B cell (primary cell): ENCODE measurements around the gene GSTT4. TPM values are rescaled to one million over a fixed set of nuclear protein-coding genes. Genes with fewer than 3 reads are reported as not detected.
"Not testable (repeated sequence)": the region's sequence is repeated elsewhere in the genome, so short reads cannot be mapped to it uniquely, and the experiment has no call there.

Source experiments
- ATAC-seq: fragments of 200-7000 bp; cut with Tn5 transposase; one replicate; pipeline ENCODE4 v1.10.0; 2021; ENCODE audit warnings: low read depth, mild to moderate bottlenecking, moderate number of reproducible peaks, moderate library complexity
- CTCF ChIA-PET: fragments of 350-600 bp; sonication (Branson Sonifier 250); formaldehyde crosslinking; loops from one replicate; lab custom pipeline; 2021; ENCODE audit warnings: antibody characterized with exemption, inconsistent platforms; lab: Charles Lee
- POLR2A ChIA-PET: fragments of 350-600 bp; sonication (Branson Sonifier 250); formaldehyde crosslinking; loops from one replicate; lab custom pipeline; 2021; ENCODE audit warnings: antibody characterized with exemption; lab: Charles Lee
- DNase-seq: peaks from one replicate; pipeline ENCODE4 v3.0.0; 2013
- H2AFZ ChIP-seq: 2 replicates; pipeline ENCODE4 v1.6.1; 2012; ENCODE audit warnings: mild to moderate bottlenecking, low read depth, low read length; ENCODE audit not compliant: insufficient read depth, poor library complexity, severe bottlenecking
- H3K27ac ChIP-seq, 2 donors: 1 replicate in 1 of 2; 2 replicates in 1 of 2; pipeline ENCODE4 v1.5.1; 2012 to 2013; ENCODE audit warnings: low read length in 2 of 2, mild to moderate bottlenecking in 2 of 2, moderate library complexity in 1 of 2
- H3K27me3 ChIP-seq, 4 experiments: fragments of 200-600 bp in 1 of 4; sonication (generic) in 1 of 4; replicated peaks in 1 of 4; 1 replicate in 2 of 4; 2 replicates in 2 of 4; pipeline versions ENCODE4 v1.6.1 to v1.7.0; 2013 to 2016; ENCODE audit warnings: low read length in 3 of 4, mild to moderate bottlenecking in 2 of 4, mixed read lengths in 1 of 4, moderate library complexity in 1 of 4; ENCODE audit not compliant: insufficient read depth in 4 of 4, control insufficient read depth in 3 of 4; ENCODE audit errors: control extremely low read depth in 1 of 4
- H3K36me3 ChIP-seq, 2 experiments: replicated peaks in 1 of 2; 1 replicate in 1 of 2; 2 replicates in 1 of 2; pipeline versions ENCODE4 v1.6.1 to v1.7.1; 2013; ENCODE audit warnings: low read length in 1 of 2; ENCODE audit not compliant: insufficient read depth in 2 of 2, control insufficient read depth in 1 of 2; ENCODE audit errors: control extremely low read depth in 1 of 2, extremely low read depth in 1 of 2
- H3K4me1 ChIP-seq, 2 donors: fragments of 200-600 bp in 1 of 2; sonication (generic) in 1 of 2; 1 replicate in 1 of 2; 2 replicates in 1 of 2; pipeline versions ENCODE4 v1.5.1 to v1.6.1; 2013 to 2017; ENCODE audit warnings: low read length in 2 of 2; ENCODE audit not compliant: control insufficient read depth in 2 of 2, insufficient read depth in 2 of 2
- H3K4me2 ChIP-seq: replicated peaks from 2 replicates; pipeline ENCODE3; 2012; ENCODE audit warnings: mild to moderate bottlenecking, low read depth, low read length; ENCODE audit not compliant: poor library complexity, severe bottlenecking
- H3K4me3 ChIP-seq, 5 experiments: fragments of 200-600 bp in 1 of 5; sonication (generic) in 1 of 5; 1 replicate in 3 of 5; 2 replicates in 2 of 5; pipeline versions ENCODE4 v1.5.1 to v1.7.0; 2011 to 2016; ENCODE audit warnings: low read length in 4 of 5, mild to moderate bottlenecking in 4 of 5, low read depth in 2 of 5, control low read depth in 1 of 5, moderate library complexity in 1 of 5; ENCODE audit not compliant: insufficient read depth in 1 of 5; ENCODE audit errors: control extremely low read depth in 1 of 5, extremely low read depth in 1 of 5
- H3K79me2 ChIP-seq: fragments of 200-600 bp; sonication (generic); one replicate; pipeline ENCODE4 v1.6.0; 2016; ENCODE audit warnings: low read length; ENCODE audit not compliant: control insufficient read depth, insufficient read depth
- H3K9ac ChIP-seq: fragments of 200-600 bp; sonication (generic); 2 replicates; pipeline ENCODE4 v1.6.1; 2017; ENCODE audit warnings: mild to moderate bottlenecking, low read length, moderate library complexity
- H3K9me3 ChIP-seq, 3 donors: one replicate each; pipeline versions ENCODE4 v1.6.1 to v1.7.1; 2013; ENCODE audit warnings: low read length in 2 of 3; ENCODE audit not compliant: control insufficient read depth in 2 of 3, insufficient read depth in 1 of 3; ENCODE audit errors: control extremely low read depth in 1 of 3
- H4K20me1 ChIP-seq: 2 replicates; pipeline ENCODE4 v1.6.0; 2012; ENCODE audit warnings: mild to moderate bottlenecking, low read length; ENCODE audit not compliant: insufficient read depth, control insufficient read depth, poor library complexity, severe bottlenecking
- H3K27ac Mint-ChIP-seq: one replicate; pipeline ENCODE4 v1.8.0; 2021; ENCODE audit warnings: mixed read lengths
- H3K27me3 Mint-ChIP-seq: one replicate; pipeline ENCODE4 v1.8.0; 2021; ENCODE audit warnings: mixed read lengths
- H3K4me1 Mint-ChIP-seq: one replicate; pipeline ENCODE4 v1.8.0; 2021; ENCODE audit warnings: mixed read lengths
- H3K4me3 Mint-ChIP-seq: one replicate; pipeline ENCODE4 v1.8.0; 2021; ENCODE audit warnings: mixed read lengths
- H3K9me3 Mint-ChIP-seq: one replicate; pipeline ENCODE4 v1.8.0; 2022; ENCODE audit warnings: mixed read lengths; ENCODE audit not compliant: insufficient read depth
- EZH2 ChIP-seq: IDR thresholded peaks from 2 replicates; pipeline ENCODE4 v1.6.1; 2012; ENCODE audit warnings: borderline replicate concordance, low read depth, mild to moderate bottlenecking, moderate library complexity, low read length; ENCODE audit not compliant: insufficient read depth, poor library complexity, severe bottlenecking
- WGBS: methylation state at CpG from one replicate; pipeline ENCODE4 v1.1.5; 2013; ENCODE audit warnings: missing lambda C conversion rate; ENCODE audit not compliant: insufficient coverage; 5-methylcytosine and 5-hydroxymethylcytosine counted together
- intact Hi-C: fragments of 100-400 bp; cut with micrococcal nuclease; formaldehyde crosslinking; loops from one replicate; pipeline ENCODE4 v1.10.0; 2022
- polyA plus RNA-seq: library from polyadenylated mRNA; depleted of rRNA; stranded (reverse); fragments of >200 nt; gene quantifications from 2 replicates; pipeline ENCODE4 v1.2.3, GENCODE V29; 2012
- total RNA-seq, 2 donors: library from RNA; stranded (reverse); fragments of 120-200 nt in 1 of 2; gene quantifications; 1 replicate in 1 of 2; 2 replicates in 1 of 2; pipeline versions ENCODE4 v1.2.3 to v1.2.4, GENCODE V29; 2013 to 2022
- TF ChIP-seq, protein P1 (sequence below): fragments of 200-600 bp; IDR thresholded peaks from one replicate; pipeline ENCODE4 v1.8.0; 2022; ENCODE audit warnings: antibody characterized with exemption, mild to moderate bottlenecking

GSTT4 gene
- total and polyA plus RNA-seq, 2 donors (not counting 1 experiment from before 2014, with no cell fraction given): not detected

DNA sequence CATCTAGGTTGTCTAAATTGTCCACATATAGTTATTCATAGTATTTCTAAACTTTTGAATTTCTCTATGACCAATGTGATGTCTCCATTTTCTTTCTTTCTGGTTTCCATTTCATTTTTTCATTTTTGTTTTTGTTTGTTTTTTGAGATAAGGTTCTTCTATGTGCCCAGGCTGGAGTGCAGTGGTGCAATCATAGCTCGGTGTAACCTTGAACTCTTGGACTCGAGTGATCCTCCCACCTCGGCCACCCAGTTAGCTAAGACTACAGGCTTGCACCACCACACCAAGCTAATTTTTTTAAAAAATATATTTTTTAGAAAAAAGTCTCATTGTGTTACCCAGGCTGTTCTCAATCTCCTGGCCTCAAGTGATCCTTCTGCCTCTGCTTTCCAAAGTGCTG lies 8.2 kb downstream of the GSTT4 start:
- ATAC-seq (no peak), DNase-seq (no peak)
- Histone ChIP-seq H3K79me2 (no peaks in the 10 kb centered on the region), H3K4me3 (no peak overlapping the region), H3K27ac (no peak overlapping the region), H3K9ac (no peak overlapping the region), H3K9me3 (no peaks in the 10 kb centered on the region), H3K36me3 (no peaks in the 10 kb centered on the region), H3K4me1 (no peaks in the 10 kb centered on the region), H3K27me3 (peaks cover 0 to 9% (median 2%) of the 10 kb centered on the region in 4 experiments), H4K20me1 (no peaks in the 10 kb centered on the region), H2AFZ (no peak overlapping the region), H3K4me2 (no peak overlapping the region)
- Mint-ChIP-seq H3K9me3 (no peaks in the 10 kb centered on the region), H3K4me3 (no peak overlapping the region), H3K4me1 (peaks cover 4% of the 10 kb centered on the region), H3K27ac (no peak overlapping the region), H3K27me3 (peaks cover 4% of the 10 kb centered on the region)
- intact Hi-C loops: loop anchor here (5.0 kb wide), 1 partner anchor 45 kb away; no protein-coding TSS in a partner anchor
- TF ChIP-seq EZH2: no peak
- TF ChIP-seq, protein P1, sequence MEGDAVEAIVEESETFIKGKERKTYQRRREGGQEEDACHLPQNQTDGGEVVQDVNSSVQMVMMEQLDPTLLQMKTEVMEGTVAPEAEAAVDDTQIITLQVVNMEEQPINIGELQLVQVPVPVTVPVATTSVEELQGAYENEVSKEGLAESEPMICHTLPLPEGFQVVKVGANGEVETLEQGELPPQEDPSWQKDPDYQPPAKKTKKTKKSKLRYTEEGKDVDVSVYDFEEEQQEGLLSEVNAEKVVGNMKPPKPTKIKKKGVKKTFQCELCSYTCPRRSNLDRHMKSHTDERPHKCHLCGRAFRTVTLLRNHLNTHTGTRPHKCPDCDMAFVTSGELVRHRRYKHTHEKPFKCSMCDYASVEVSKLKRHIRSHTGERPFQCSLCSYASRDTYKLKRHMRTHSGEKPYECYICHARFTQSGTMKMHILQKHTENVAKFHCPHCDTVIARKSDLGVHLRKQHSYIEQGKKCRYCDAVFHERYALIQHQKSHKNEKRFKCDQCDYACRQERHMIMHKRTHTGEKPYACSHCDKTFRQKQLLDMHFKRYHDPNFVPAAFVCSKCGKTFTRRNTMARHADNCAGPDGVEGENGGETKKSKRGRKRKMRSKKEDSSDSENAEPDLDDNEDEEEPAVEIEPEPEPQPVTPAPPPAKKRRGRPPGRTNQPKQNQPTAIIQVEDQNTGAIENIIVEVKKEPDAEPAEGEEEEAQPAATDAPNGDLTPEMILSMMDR: no peak
- ChIA-PET CTCF (no interaction called here), POLR2A (no interaction called here)
- no CpG with 5 or more reads among the region's 3 CpGs for WGBS

DNA sequence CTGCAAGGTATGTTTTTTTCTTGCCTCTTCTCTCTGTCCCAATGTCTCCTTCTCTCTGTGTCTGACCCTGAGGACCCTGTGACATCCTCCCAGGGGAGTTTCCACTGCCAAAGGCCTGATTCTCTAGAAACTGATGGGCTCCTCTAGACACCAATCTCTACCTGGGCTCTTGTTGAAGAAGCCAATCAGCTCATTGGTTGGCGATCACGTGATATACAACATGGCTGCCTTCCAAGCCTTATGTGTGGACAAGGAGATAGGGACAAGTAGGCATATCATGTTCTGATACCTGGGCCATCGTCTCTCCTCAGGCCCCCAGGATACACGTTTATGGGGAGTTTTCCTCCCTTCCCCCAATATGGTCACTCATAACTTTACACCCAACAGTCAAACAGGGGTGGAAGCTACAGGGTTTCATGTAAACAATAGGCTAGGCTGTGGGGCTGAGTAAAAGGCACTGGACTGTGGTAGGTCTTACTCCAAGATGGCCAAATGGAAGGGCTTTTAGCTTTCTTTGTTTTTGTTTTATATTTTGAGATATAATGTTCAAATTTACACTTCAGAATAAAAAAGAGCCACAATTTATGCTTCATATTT lies 11.6 kb downstream of the GSTT4 start:
- H2AFZ ChIP-seq, CTCF ChIA-PET, H3K27ac Mint-ChIP-seq: not testable (repeated sequence)

DNA sequence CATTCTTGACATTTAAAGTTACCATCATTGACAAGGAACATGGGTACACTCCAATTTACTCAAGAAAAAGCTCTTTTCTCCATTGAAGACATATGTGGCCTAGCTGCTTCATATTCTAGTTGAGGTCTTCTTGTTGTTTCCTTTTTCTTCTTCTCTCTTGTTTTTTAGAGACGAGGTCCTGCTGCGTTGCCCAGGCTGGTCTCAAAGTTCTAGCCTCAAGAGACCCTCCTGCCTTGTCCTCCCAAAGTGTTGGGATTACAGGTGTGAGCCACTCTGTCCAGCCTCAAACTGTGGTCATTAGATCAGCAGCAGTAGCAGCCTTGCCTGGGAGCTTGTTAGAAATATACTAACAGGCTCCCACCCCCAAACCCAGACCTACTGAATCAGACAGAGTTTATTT lies 12.2 kb downstream of the GSTT4 start:
- CTCF ChIA-PET, H3K4me3 ChIP-seq, H3K27ac ChIP-seq, H3K79me2 ChIP-seq, H3K9me3 Mint-ChIP-seq, H3K4me1 Mint-ChIP-seq, H3K27me3 ChIP-seq, H3K4me1 ChIP-seq, H3K36me3 ChIP-seq, H2AFZ ChIP-seq, H3K27ac Mint-ChIP-seq, POLR2A ChIA-PET, H4K20me1 ChIP-seq, intact Hi-C loops, H3K4me2 ChIP-seq, H3K4me3 Mint-ChIP-seq, H3K9ac ChIP-seq, H3K9me3 ChIP-seq, ATAC-seq, H3K27me3 Mint-ChIP-seq: not testable (repeated sequence)
- WGBS: no CpG with 5 or more reads among the region's 2 CpGs
- DNase-seq: peak; percentile 0

More for the DNA sequence above, 11.6 kb downstream of the GSTT4 start:
- POLR2A ChIA-PET, H3K9ac ChIP-seq, H3K27me3 ChIP-seq, H3K4me1 Mint-ChIP-seq, ATAC-seq, intact Hi-C loops, H3K9me3 Mint-ChIP-seq, H4K20me1 ChIP-seq, H3K27ac ChIP-seq, H3K4me3 Mint-ChIP-seq, H3K9me3 ChIP-seq, H3K4me2 ChIP-seq, H3K4me3 ChIP-seq, H3K79me2 ChIP-seq, H3K36me3 ChIP-seq, H3K4me1 ChIP-seq, H3K27me3 Mint-ChIP-seq: not testable (repeated sequence)
- peak; percentile 1 for DNase-seq
- WGBS: no CpG with 5 or more reads among the region's 4 CpGs
